Liver (tissue), 9 donors: Measurements from ENCODE around the gene TSPAN18. TPM values are rescaled to one million over a fixed set of nuclear protein-coding genes. Genes with fewer than 3 reads are reported as not detected.

ENCODE experiments used
- DNase-seq: peaks from one replicate; pipeline ENCODE4 v3.0.0-alpha.2; 2017; ENCODE audit warnings: low spot score
- H3K27ac ChIP-seq, 2 donors: one replicate each; pipeline ENCODE4 v1.7.0; 2013; ENCODE audit warnings: inconsistent platforms in 2 of 2, low read length in 2 of 2, control low read depth in 1 of 2, low read depth in 1 of 2, mild to moderate bottlenecking in 1 of 2
- H3K27me3 ChIP-seq, 4 donors: one replicate each; pipeline versions ENCODE4 v1.6.1 to v1.7.0; 2013; ENCODE audit warnings: low read length in 3 of 4, inconsistent platforms in 1 of 4, mild to moderate bottlenecking in 1 of 4, moderate library complexity in 1 of 4; ENCODE audit not compliant: control insufficient read depth in 4 of 4, insufficient read depth in 4 of 4
- H3K36me3 ChIP-seq, 4 donors: one replicate each; pipeline versions ENCODE4 v1.6.1 to v1.7.0; 2013; ENCODE audit warnings: low read length in 3 of 4, mild to moderate bottlenecking in 3 of 4, low read depth in 1 of 4, moderate library complexity in 1 of 4; ENCODE audit not compliant: control insufficient read depth in 4 of 4, insufficient read depth in 3 of 4
- H3K4me1 ChIP-seq, 4 donors: one replicate each; pipeline versions ENCODE4 v1.6.1 to v1.7.0; 2013; ENCODE audit warnings: low read length in 3 of 4, mild to moderate bottlenecking in 3 of 4, moderate library complexity in 1 of 4; ENCODE audit not compliant: control insufficient read depth in 4 of 4, insufficient read depth in 4 of 4
- H3K4me3 ChIP-seq, 3 donors: one replicate each; pipeline versions ENCODE4 v1.6.1 to v1.7.0; 2013; ENCODE audit warnings: low read length in 3 of 3, control low read depth in 1 of 3, low read depth in 1 of 3, mild to moderate bottlenecking in 1 of 3
- H3K9ac ChIP-seq, 2 donors: one replicate each; pipeline ENCODE4 v1.7.0; 2013; ENCODE audit warnings: low read length in 2 of 2, mild to moderate bottlenecking in 2 of 2, moderate library complexity in 2 of 2, control low read depth in 1 of 2, low read depth in 1 of 2
- H3K9me3 ChIP-seq, 4 donors: one replicate each; pipeline versions ENCODE4 v1.6.1 to v1.7.0; 2013; ENCODE audit warnings: low read length in 3 of 4; ENCODE audit not compliant: control insufficient read depth in 4 of 4
- EGR1 ChIP-seq, 2 donors: IDR thresholded peaks; 2 replicates each; pipeline ENCODE4 v1.6.1; 2016 to 2018; ENCODE audit warnings: antibody characterized with exemption in 2 of 2, low read depth in 2 of 2
- FOXA1 ChIP-seq: IDR thresholded peaks from 2 replicates; pipeline ENCODE4 v1.6.1; 2016; ENCODE audit warnings: antibody characterized with exemption
- FOXA2 ChIP-seq: IDR thresholded peaks from 2 replicates; pipeline ENCODE4 v1.6.1; 2016; ENCODE audit warnings: antibody characterized with exemption
- HNF4A ChIP-seq, 2 donors: conservative IDR thresholded peaks; 2 replicates each; pipeline ENCODE4 v1.6.1; 2016; ENCODE audit warnings: antibody characterized with exemption in 2 of 2, mild to moderate bottlenecking in 2 of 2
- HNF4G ChIP-seq: IDR thresholded peaks from 2 replicates; pipeline ENCODE4 v1.6.1; 2016; ENCODE audit warnings: antibody characterized with exemption
- JUND ChIP-seq, 2 donors: IDR thresholded peaks; 2 replicates each; pipeline ENCODE4 v1.6.1; 2016; ENCODE audit warnings: antibody characterized with exemption in 2 of 2
- NR2F2 ChIP-seq: IDR thresholded peaks from 2 replicates; pipeline ENCODE4 v1.6.1; 2016; ENCODE audit warnings: antibody characterized with exemption
- RAD21 ChIP-seq, 2 donors: IDR thresholded peaks; 2 replicates each; pipeline ENCODE4 v1.6.1; 2016; ENCODE audit warnings: antibody characterized with exemption in 2 of 2, mild to moderate bottlenecking in 2 of 2
- RXRA ChIP-seq, 2 donors: IDR thresholded peaks; 2 replicates each; pipeline ENCODE4 v1.6.1; 2017 to 2018; ENCODE audit warnings: antibody characterized with exemption in 2 of 2, mild to moderate bottlenecking in 1 of 2
- WGBS: extraction: QIAGEN DNeasy Blood & Tissue Kit; methylation state at CpG from one replicate; pipeline ENCODE4 v1.1.7; 2013; 5-methylcytosine and 5-hydroxymethylcytosine counted together
- polyA plus RNA-seq, 2 donors: library from polyadenylated mRNA; stranded (reverse) in 1 of 2; unstranded in 1 of 2; fragments of 200-250 nt in 1 of 2; fragments of >200 nt in 1 of 2; fragmentation: Nextera tagmentation in 1 of 2; extraction: Ambion mirVana in 1 of 2; gene quantifications; one replicate each; pipeline versions ENCODE4 v1.2.1 to v1.2.3, GENCODE V29; 2013 to 2015
- total RNA-seq, 2 donors: library from RNA; depleted of rRNA; stranded (reverse); fragments of >200 nt; gene quantifications; one replicate each; pipeline ENCODE4 v1.2.3, GENCODE V29; 2014
- TF ChIP-seq, protein P1 (sequence below): IDR thresholded peaks from 2 replicates; pipeline ENCODE4 v1.6.1; 2016; ENCODE audit warnings: antibody characterized with exemption
- TF ChIP-seq, protein P2 (sequence below): IDR thresholded peaks from 2 replicates; pipeline ENCODE4 v1.6.1; 2016; ENCODE audit warnings: antibody characterized with exemption
- TF ChIP-seq, protein P3 (sequence below): fragments of 150-350 bp; IDR thresholded peaks from 2 replicates; pipeline ENCODE4 v1.5.1; 2017; ENCODE audit warnings: improper control_type of control experiment, low read depth, low read length; ENCODE audit not compliant: missing input control
- donor health status: healthy.
- donor health status: healthy.
- donor health status: healthy.
- donor health status: healthy.
- donor health status: healthy.

TSPAN18 gene
- total and polyA plus RNA-seq, 4 donors, result 1.2 to 5.0 (median 2.8) TPM

DNA sequence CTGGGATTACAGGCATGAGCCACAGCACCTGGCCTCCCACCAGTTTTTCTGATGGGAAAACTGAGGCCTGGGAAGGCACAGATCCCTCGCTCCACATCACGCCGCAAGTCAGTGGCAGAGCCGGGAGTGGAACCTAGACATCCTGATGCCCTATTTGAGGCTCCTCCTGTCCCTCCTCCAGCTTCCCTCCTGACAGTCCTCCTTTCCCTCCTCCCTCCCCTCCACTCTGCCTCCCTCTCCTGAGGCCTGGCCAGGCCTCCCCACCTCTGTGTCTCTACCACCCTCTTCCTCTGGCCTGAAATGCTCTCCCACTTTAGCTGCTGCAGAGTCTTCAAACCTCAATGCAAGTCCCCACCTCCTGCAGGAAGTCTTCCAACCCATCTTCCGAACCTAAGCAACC, 237.2 kb downstream of the TSPAN18 start:
- H3K4me3 ChIP-seq, result no peak overlapping the region
- WGBS, result 95% methylated on average over 5 of the region's 5 CpGs
- H3K27ac ChIP-seq, result no peak overlapping the region
- no peaks in the 10 kb centered on the region for H3K36me3 ChIP-seq
- TF ChIP-seq EGR1 (IDR thresholded peaks at IDR 0.05; ENCODE audit: low read depth in 2 of 2) (no peak), NR2F2 (no peak), RAD21 (IDR thresholded peaks at IDR 0.05) (no peak), HNF4G (no peak), FOXA1 (no peak), RXRA (IDR thresholded peaks at IDR 0.05) (no peak), JUND (IDR thresholded peaks at IDR 0.05) (no peak), FOXA2 (no peak)
- TF ChIP-seq, protein P1, sequence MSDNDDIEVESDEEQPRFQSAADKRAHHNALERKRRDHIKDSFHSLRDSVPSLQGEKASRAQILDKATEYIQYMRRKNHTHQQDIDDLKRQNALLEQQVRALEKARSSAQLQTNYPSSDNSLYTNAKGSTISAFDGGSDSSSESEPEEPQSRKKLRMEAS, result no peak
- TF ChIP-seq, protein P2, sequence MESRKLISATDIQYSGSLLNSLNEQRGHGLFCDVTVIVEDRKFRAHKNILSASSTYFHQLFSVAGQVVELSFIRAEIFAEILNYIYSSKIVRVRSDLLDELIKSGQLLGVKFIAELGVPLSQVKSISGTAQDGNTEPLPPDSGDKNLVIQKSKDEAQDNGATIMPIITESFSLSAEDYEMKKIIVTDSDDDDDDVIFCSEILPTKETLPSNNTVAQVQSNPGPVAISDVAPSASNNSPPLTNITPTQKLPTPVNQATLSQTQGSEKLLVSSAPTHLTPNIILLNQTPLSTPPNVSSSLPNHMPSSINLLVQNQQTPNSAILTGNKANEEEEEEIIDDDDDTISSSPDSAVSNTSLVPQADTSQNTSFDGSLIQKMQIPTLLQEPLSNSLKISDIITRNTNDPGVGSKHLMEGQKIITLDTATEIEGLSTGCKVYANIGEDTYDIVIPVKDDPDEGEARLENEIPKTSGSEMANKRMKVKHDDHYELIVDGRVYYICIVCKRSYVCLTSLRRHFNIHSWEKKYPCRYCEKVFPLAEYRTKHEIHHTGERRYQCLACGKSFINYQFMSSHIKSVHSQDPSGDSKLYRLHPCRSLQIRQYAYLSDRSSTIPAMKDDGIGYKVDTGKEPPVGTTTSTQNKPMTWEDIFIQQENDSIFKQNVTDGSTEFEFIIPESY, result no peak
- TF ChIP-seq, protein P3, sequence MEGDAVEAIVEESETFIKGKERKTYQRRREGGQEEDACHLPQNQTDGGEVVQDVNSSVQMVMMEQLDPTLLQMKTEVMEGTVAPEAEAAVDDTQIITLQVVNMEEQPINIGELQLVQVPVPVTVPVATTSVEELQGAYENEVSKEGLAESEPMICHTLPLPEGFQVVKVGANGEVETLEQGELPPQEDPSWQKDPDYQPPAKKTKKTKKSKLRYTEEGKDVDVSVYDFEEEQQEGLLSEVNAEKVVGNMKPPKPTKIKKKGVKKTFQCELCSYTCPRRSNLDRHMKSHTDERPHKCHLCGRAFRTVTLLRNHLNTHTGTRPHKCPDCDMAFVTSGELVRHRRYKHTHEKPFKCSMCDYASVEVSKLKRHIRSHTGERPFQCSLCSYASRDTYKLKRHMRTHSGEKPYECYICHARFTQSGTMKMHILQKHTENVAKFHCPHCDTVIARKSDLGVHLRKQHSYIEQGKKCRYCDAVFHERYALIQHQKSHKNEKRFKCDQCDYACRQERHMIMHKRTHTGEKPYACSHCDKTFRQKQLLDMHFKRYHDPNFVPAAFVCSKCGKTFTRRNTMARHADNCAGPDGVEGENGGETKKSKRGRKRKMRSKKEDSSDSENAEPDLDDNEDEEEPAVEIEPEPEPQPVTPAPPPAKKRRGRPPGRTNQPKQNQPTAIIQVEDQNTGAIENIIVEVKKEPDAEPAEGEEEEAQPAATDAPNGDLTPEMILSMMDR, result no peak
- no peak for DNase-seq
- H3K27me3 ChIP-seq, result no peaks in the 10 kb centered on the region
- no peaks in the 10 kb centered on the region for H3K4me1 ChIP-seq
- H3K9me3 ChIP-seq, result no peaks in the 10 kb centered on the region
- H3K9ac ChIP-seq, result no peak overlapping the region

DNA sequence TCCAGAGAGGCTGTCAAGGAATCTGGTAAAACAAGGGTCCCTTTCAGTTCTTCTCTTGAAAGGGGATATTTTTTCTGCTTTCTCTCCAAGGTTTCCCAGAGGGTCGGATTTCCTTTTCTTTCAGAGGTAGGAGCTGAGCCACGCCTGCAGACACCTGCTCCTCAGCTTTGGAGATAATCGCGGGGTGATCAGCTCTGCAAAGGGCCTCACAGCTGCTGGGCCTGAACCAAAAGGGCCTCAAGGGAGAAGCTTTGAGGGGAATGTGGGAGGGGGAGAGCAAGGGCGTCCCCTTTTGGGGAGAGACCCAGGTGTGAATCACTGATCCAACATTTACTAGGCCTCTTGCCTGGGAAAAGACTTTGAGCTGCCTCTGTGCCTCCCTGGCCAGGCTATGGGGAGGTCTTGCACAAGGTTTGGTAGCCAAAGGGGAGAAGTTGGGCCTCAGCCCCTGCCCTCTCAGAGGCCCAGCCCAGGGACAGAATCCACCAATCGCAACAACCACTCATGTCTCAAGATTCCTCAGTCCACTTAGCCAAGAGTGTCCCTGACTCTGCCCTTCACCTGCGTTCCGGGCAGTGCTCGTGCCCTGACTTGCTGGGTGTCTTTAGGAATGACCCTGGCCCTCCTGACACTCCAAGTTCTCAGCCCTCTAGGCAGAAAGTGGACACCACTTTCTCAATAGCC, 237.9 kb downstream of the TSPAN18 start:
- WGBS, result 78% methylated on average over 9 of the region's 9 CpGs
- Histone ChIP-seq H3K36me3 (no peaks in the 10 kb centered on the region), H3K4me1 (no peaks in the 10 kb centered on the region), H3K4me3 (no peak overlapping the region), H3K9ac (no peak overlapping the region), H3K27me3 (no peaks in the 10 kb centered on the region), H3K9me3 (no peaks in the 10 kb centered on the region), H3K27ac (no peak overlapping the region)
- TF ChIP-seq NR2F2, result no peak
- TF ChIP-seq, protein P1, result no peak
- TF ChIP-seq EGR1 (IDR thresholded peaks at IDR 0.05; ENCODE audit: low read depth in 2 of 2), result no peak
- no peak for TF ChIP-seq RXRA (IDR thresholded peaks at IDR 0.05)
- TF ChIP-seq, protein P2, result no peak
- TF ChIP-seq HNF4A (conservative IDR thresholded peaks at IDR 0.05), result no peak
- no peak for TF ChIP-seq HNF4G
- no peak for TF ChIP-seq FOXA2
- DNase-seq, result no peak
